ENCODE results near the gene HSD11B2.

Gene HSD11B2

GRCh38 chr16:67438098-67438791 is 7.3 kb downstream of the HSD11B2 start:
- Histone ChIP-seq H3K9me3 (ENCODE audit: low read length) (no peaks in the 10 kb centered on the region), H2AFZ (ENCODE audit: low read depth, low read length) (no peak overlapping the region), H3K4me1 (ENCODE audit: insufficient read depth, low read length) (no peaks in the 10 kb centered on the region), H3K36me3 (ENCODE audit: insufficient read depth, low read length) (peaks cover 31% of the 10 kb centered on the region), H3K4me3 (ENCODE audit: low read length) (no peak overlapping the region), H3K27me3 (ENCODE audit: insufficient read depth, low read length) (no peaks in the 10 kb centered on the region)

GRCh38 chr16:67438824-67439393 is 8.0 kb downstream of the HSD11B2 start:
- Histone ChIP-seq H3K4me1 (ENCODE audit: insufficient read depth, low read length) (no peaks in the 10 kb centered on the region), H3K4me3 (ENCODE audit: low read length) (no peak overlapping the region), H3K9me3 (ENCODE audit: low read length) (no peaks in the 10 kb centered on the region), H3K36me3 (ENCODE audit: insufficient read depth, low read length) (peaks cover 34% of the 10 kb centered on the region), H3K27me3 (ENCODE audit: insufficient read depth, low read length) (no peaks in the 10 kb centered on the region), H2AFZ (ENCODE audit: low read depth, low read length) (no peak overlapping the region)

GRCh38 chr16:67441271-67441753 is 10.4 kb downstream of the HSD11B2 start:
- H3K4me3 ChIP-seq (ENCODE audit: low read length): no peak overlapping the region
- H3K9me3 ChIP-seq (ENCODE audit: low read length): no peaks in the 10 kb centered on the region
- H3K4me1 ChIP-seq (ENCODE audit: insufficient read depth, low read length): no peaks in the 10 kb centered on the region
- peaks cover 39% of the 10 kb centered on the region for H3K36me3 ChIP-seq (ENCODE audit: insufficient read depth, low read length)
- H2AFZ ChIP-seq (ENCODE audit: low read depth, low read length): no peak overlapping the region
- no peaks in the 10 kb centered on the region for H3K27me3 ChIP-seq (ENCODE audit: insufficient read depth, low read length)

GRCh38 chr16:67441907-67442306 is 11.0 kb downstream of the HSD11B2 start:
- no peaks in the 10 kb centered on the region for H3K9me3 ChIP-seq (ENCODE audit: low read length)
- no peaks in the 10 kb centered on the region for H3K27me3 ChIP-seq (ENCODE audit: insufficient read depth, low read length)
- no peak overlapping the region for H3K4me3 ChIP-seq (ENCODE audit: low read length)
- no peak overlapping the region for H2AFZ ChIP-seq (ENCODE audit: low read depth, low read length)
- peaks cover 41% of the 10 kb centered on the region for H3K36me3 ChIP-seq (ENCODE audit: insufficient read depth, low read length)
- H3K4me1 ChIP-seq (ENCODE audit: insufficient read depth, low read length): no peaks in the 10 kb centered on the region

- Histone ChIP-seq H2AFZ (ENCODE audit: low read depth, low read length) (no peak overlapping the region), H3K9me3 (ENCODE audit: low read length) (no peaks in the 10 kb centered on the region), H3K27me3 (ENCODE audit: insufficient read depth, low read length) (no peaks in the 10 kb centered on the region), H3K4me3 (ENCODE audit: low read length) (no peak overlapping the region), H3K4me1 (ENCODE audit: insufficient read depth, low read length) (no peaks in the 10 kb centered on the region), H3K36me3 (ENCODE audit: insufficient read depth, low read length) (peaks cover 35% of the 10 kb centered on the region)
Observed at GRCh38 chr16:67442581-67443255, 11.8 kb downstream of the HSD11B2 start.

GRCh38 chr16:67443265-67443664 is 12.3 kb downstream of the HSD11B2 start:
- H3K9me3 ChIP-seq (ENCODE audit: low read length): no peaks in the 10 kb centered on the region
- H3K4me1 ChIP-seq (ENCODE audit: insufficient read depth, low read length): no peaks in the 10 kb centered on the region
- no peak overlapping the region for H3K4me3 ChIP-seq (ENCODE audit: low read length)

GRCh38 chr16:67444259-67445125 is 13.6 kb downstream of the HSD11B2 start:
- Histone ChIP-seq H3K27me3 (ENCODE audit: insufficient read depth, low read length) (no peaks in the 10 kb centered on the region), H3K4me1 (ENCODE audit: insufficient read depth, low read length) (no peaks in the 10 kb centered on the region), H3K4me3 (ENCODE audit: low read length) (no peak overlapping the region), H3K9me3 (ENCODE audit: low read length) (no peaks in the 10 kb centered on the region), H2AFZ (ENCODE audit: low read depth, low read length) (no peak overlapping the region), H3K36me3 (ENCODE audit: insufficient read depth, low read length) (peaks cover 27% of the 10 kb centered on the region)

More at GRCh38 chr16:67443265-67443664, 12.3 kb downstream of the HSD11B2 start:
- no peak overlapping the region for H2AFZ ChIP-seq (ENCODE audit: low read depth, low read length)
- H3K36me3 ChIP-seq (ENCODE audit: insufficient read depth, low read length): peaks cover 31% of the 10 kb centered on the region
- no peaks in the 10 kb centered on the region for H3K27me3 ChIP-seq (ENCODE audit: insufficient read depth, low read length)

GRCh38 chr16:67445126-67445426 is 14.2 kb downstream of the HSD11B2 start:
- Histone ChIP-seq H3K36me3 (ENCODE audit: insufficient read depth, low read length) (peaks cover 31% of the 10 kb centered on the region), H3K9me3 (ENCODE audit: low read length) (no peaks in the 10 kb centered on the region), H2AFZ (ENCODE audit: low read depth, low read length) (no peak overlapping the region), H3K4me3 (ENCODE audit: low read length) (no peak overlapping the region), H3K27me3 (ENCODE audit: insufficient read depth, low read length) (no peaks in the 10 kb centered on the region), H3K4me1 (ENCODE audit: insufficient read depth, low read length) (no peaks in the 10 kb centered on the region)

GRCh38 chr16:67445441-67445912 is 14.6 kb downstream of the HSD11B2 start:
- no peaks in the 10 kb centered on the region for H3K9me3 ChIP-seq (ENCODE audit: low read length)
- H3K4me1 ChIP-seq (ENCODE audit: insufficient read depth, low read length): no peaks in the 10 kb centered on the region
- H3K27me3 ChIP-seq (ENCODE audit: insufficient read depth, low read length): no peaks in the 10 kb centered on the region
- no peak overlapping the region for H2AFZ ChIP-seq (ENCODE audit: low read depth, low read length)
- H3K36me3 ChIP-seq (ENCODE audit: insufficient read depth, low read length): peaks cover 30% of the 10 kb centered on the region
- no peak overlapping the region for H3K4me3 ChIP-seq (ENCODE audit: low read length)

- H3K4me1 ChIP-seq (ENCODE audit: insufficient read depth, low read length): no peaks in the 10 kb centered on the region
Observed at GRCh38 chr16:67445913-67446907, 15.3 kb downstream of the HSD11B2 start.

GRCh38 chr16:67446968-67447507 is 16.1 kb downstream of the HSD11B2 start:
- no peak overlapping the region for H2AFZ ChIP-seq (ENCODE audit: low read depth, low read length)
- H3K36me3 ChIP-seq (ENCODE audit: insufficient read depth, low read length): peaks cover 36% of the 10 kb centered on the region
- no peaks in the 10 kb centered on the region for H3K27me3 ChIP-seq (ENCODE audit: insufficient read depth, low read length)
- H3K9me3 ChIP-seq (ENCODE audit: low read length): no peaks in the 10 kb centered on the region
- H3K4me3 ChIP-seq (ENCODE audit: low read length): no peak overlapping the region
- no peaks in the 10 kb centered on the region for H3K4me1 ChIP-seq (ENCODE audit: insufficient read depth, low read length)

More at GRCh38 chr16:67445913-67446907, 15.3 kb downstream of the HSD11B2 start:
- Histone ChIP-seq H3K27me3 (ENCODE audit: insufficient read depth, low read length) (no peaks in the 10 kb centered on the region), H3K36me3 (ENCODE audit: insufficient read depth, low read length) (peaks cover 32% of the 10 kb centered on the region), H3K9me3 (ENCODE audit: low read length) (no peaks in the 10 kb centered on the region), H2AFZ (ENCODE audit: low read depth, low read length) (no peak overlapping the region), H3K4me3 (ENCODE audit: low read length) (no peak overlapping the region)
